ENCODE measurements around the gene NOL4L. TPM values are rescaled to one million over a fixed set of nuclear protein-coding genes. Genes with fewer than 3 reads are reported as not detected.
"Not testable (repeated sequence)": the region's sequence is repeated elsewhere in the genome, so short reads cannot be mapped to it uniquely, and the experiment has no call there.

The NOL4L gene
- polyA plus RNA-seq, 3 donors: 1.1 to 30.9 (median 2.8) TPM

DNA sequence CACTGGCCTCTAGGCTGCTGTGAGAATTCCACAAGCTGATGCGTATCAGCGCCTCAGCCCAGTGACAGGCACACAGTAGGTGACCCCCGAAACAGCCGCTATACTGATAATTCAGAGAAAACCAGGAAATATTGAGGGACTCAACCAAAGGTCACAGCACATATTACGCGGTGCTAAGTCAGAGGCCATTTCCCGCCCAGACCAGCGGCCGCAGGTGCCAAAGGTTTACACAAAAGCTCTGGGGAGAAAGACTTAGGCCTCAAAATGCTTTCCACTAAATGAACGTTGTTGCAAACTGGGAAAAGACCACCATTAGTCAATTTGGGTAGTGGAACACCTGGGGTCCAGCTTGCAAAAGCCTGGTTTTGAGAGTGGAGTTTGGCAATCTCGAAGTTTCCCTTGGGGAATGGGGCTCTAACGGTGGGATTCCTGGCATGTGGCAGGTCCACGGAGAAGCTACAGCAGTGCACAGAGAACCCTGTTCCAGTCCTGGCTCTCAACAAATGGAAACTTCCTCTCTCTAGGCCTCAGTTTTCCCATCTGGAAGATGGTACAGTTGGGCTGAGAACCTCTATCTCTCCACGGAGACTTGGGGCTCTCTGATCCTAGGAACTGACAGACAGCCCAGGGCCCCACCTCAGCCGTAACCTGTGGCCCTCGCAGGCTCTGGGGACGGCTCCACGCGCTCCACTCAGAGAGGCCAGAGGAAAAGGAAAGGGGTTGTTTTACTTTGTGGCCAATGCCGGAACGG lies 4.7 kb downstream of the NOL4L start:
- no peak overlapping the region for H3K27ac ChIP-seq (ENCODE audit: low read depth in 1 of 2, low read length in 2 of 2)
- peaks cover 26% of the 10 kb centered on the region for H3K4me1 Mint-ChIP-seq

DNA sequence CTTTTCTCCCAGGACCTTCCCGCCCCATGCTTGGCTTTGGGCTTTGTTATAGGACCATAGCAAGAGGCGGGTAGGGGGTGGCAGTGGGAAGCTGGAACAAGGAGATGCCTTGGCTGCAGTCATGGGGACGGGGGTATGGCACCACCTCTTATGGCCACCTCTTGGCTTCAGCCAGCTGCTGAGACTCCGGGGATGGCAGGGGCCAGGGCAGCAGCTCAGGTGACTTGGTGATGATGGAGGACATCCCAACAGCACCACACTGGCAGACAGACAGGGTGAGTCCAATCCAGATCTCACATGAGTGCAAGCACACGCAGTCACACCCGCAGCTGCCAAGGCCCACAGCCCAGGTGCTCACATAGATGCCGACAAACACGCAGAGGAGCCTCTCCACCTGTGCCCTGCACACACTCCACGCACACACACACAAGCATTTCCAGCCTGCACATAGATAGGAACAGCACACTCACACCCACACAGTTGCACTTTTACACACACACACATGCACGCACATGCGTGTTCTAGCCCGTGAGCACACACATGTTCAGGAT lies 6.2 kb downstream of the NOL4L start:
- TF ChIP-seq, protein P1, sequence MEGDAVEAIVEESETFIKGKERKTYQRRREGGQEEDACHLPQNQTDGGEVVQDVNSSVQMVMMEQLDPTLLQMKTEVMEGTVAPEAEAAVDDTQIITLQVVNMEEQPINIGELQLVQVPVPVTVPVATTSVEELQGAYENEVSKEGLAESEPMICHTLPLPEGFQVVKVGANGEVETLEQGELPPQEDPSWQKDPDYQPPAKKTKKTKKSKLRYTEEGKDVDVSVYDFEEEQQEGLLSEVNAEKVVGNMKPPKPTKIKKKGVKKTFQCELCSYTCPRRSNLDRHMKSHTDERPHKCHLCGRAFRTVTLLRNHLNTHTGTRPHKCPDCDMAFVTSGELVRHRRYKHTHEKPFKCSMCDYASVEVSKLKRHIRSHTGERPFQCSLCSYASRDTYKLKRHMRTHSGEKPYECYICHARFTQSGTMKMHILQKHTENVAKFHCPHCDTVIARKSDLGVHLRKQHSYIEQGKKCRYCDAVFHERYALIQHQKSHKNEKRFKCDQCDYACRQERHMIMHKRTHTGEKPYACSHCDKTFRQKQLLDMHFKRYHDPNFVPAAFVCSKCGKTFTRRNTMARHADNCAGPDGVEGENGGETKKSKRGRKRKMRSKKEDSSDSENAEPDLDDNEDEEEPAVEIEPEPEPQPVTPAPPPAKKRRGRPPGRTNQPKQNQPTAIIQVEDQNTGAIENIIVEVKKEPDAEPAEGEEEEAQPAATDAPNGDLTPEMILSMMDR (IDR thresholded peaks at IDR 0.05): no peak
- intact Hi-C loops (cut with micrococcal nuclease): loop anchor here in 1 of 2 donors (5.0 kb wide), 1 partner anchor 37 kb away; no protein-coding TSS in a partner anchor
- Mint-ChIP-seq H3K9me3 (no peaks in the 10 kb centered on the region), H3K27ac (no peak overlapping the region), H3K4me1 (peaks cover 26% of the 10 kb centered on the region), H3K36me3 (peaks cover 0 to 4% of the 10 kb centered on the region in 2 donors), H3K4me3 (no peak overlapping the region), H3K27me3 (ENCODE audit: low read depth in 3 of 3) (peaks cover 6 to 10% (median 7%) of the 10 kb centered on the region in 3 donors)
- Histone ChIP-seq H3K4me2 (replicated peaks; ENCODE audit: extremely low read depth, low read length, poor library complexity, severe bottlenecking) (no peak overlapping the region), H4K20me1 (ENCODE audit: insufficient read depth, low read length) (peaks cover 3% of the 10 kb centered on the region), H2AFZ (ENCODE audit: insufficient read depth, low read depth, low read length, poor library complexity, severe bottlenecking) (no peak overlapping the region), H3K9ac (ENCODE audit: insufficient read depth, low read length, poor library complexity, severe bottlenecking) (no peak overlapping the region), H3K36me3 (replicated peaks in 1 of 2; ENCODE audit: control insufficient read depth in 1 of 2, insufficient read depth in 2 of 2, low read length in 2 of 2) (no peaks in the 10 kb centered on the region), H3K79me2 (ENCODE audit: insufficient read depth, low read length) (peaks cover 10% of the 10 kb centered on the region), H3K4me1 (ENCODE audit: control insufficient read depth in 1 of 2, insufficient read depth in 2 of 2, low read length in 2 of 2) (peaks cover 36 to 41% of the 10 kb centered on the region in 2 donors), H3K4me3 (replicated peaks in 1 of 3; ENCODE audit: low read depth in 2 of 3, low read length in 3 of 3) (no peak overlapping the region), H3K27me3 (ENCODE audit: control insufficient read depth in 2 of 2, insufficient read depth in 2 of 2, low read length in 2 of 2) (peaks cover 0 to 6% of the 10 kb centered on the region in 2 donors), H3K27ac (ENCODE audit: low read depth in 1 of 2, low read length in 2 of 2) (no peak overlapping the region), H3K9me3 (replicated peaks in 1 of 2; ENCODE audit: control insufficient read depth in 1 of 2, insufficient read depth in 1 of 2, low read length in 2 of 2) (no peaks in the 10 kb centered on the region)
- 93% methylated on average over 10 of the region's 12 CpGs for WGBS (ENCODE audit: insufficient coverage)
- no peak for DNase-seq

More for the DNA sequence above, 4.7 kb downstream of the NOL4L start:
- Mint-ChIP-seq H3K36me3 (peaks cover 0 to 2% of the 10 kb centered on the region in 2 donors), H3K27me3 (ENCODE audit: low read depth in 3 of 3) (peaks cover 7 to 11% (median 10%) of the 10 kb centered on the region in 3 donors), H3K27ac (peak overlapping the region in 3 of 7 donors; percentile 4 to 30 (median 19)), H3K4me3 (no peak overlapping the region), H3K9me3 (no peaks in the 10 kb centered on the region)
- Histone ChIP-seq H2AFZ (ENCODE audit: insufficient read depth, low read depth, low read length, poor library complexity, severe bottlenecking) (peak overlapping the region; percentile 53), H3K4me3 (replicated peaks in 1 of 3; ENCODE audit: low read depth in 2 of 3, low read length in 3 of 3) (peak overlapping the region in 1 of 3 experiments; percentile 24), H3K9me3 (replicated peaks in 1 of 2; ENCODE audit: control insufficient read depth in 1 of 2, insufficient read depth in 1 of 2, low read length in 2 of 2) (no peaks in the 10 kb centered on the region), H3K36me3 (replicated peaks in 1 of 2; ENCODE audit: control insufficient read depth in 1 of 2, insufficient read depth in 2 of 2, low read length in 2 of 2) (no peaks in the 10 kb centered on the region), H3K27me3 (ENCODE audit: control insufficient read depth in 2 of 2, insufficient read depth in 2 of 2, low read length in 2 of 2) (peaks cover 0 to 6% of the 10 kb centered on the region in 2 donors), H3K9ac (ENCODE audit: insufficient read depth, low read length, poor library complexity, severe bottlenecking) (no peak overlapping the region), H4K20me1 (ENCODE audit: insufficient read depth, low read length) (peaks cover 3% of the 10 kb centered on the region), H3K4me1 (ENCODE audit: control insufficient read depth in 1 of 2, insufficient read depth in 2 of 2, low read length in 2 of 2) (peaks cover 25 to 27% of the 10 kb centered on the region in 2 donors), H3K79me2 (ENCODE audit: insufficient read depth, low read length) (peaks cover 10% of the 10 kb centered on the region), H3K4me2 (replicated peaks; ENCODE audit: extremely low read depth, low read length, poor library complexity, severe bottlenecking) (peak overlapping the region; percentile 43)
- WGBS (ENCODE audit: insufficient coverage): 64% methylated on average over 15 of the region's 21 CpGs
- TF ChIP-seq, protein P1 (IDR thresholded peaks at IDR 0.05): no peak
- intact Hi-C loops (cut with micrococcal nuclease): loop anchor here (5.0 to 10.0 kb wide), 2 partner anchors 43 to 64 kb away; no protein-coding TSS in a partner anchor
- DNase-seq: no peak

DNA sequence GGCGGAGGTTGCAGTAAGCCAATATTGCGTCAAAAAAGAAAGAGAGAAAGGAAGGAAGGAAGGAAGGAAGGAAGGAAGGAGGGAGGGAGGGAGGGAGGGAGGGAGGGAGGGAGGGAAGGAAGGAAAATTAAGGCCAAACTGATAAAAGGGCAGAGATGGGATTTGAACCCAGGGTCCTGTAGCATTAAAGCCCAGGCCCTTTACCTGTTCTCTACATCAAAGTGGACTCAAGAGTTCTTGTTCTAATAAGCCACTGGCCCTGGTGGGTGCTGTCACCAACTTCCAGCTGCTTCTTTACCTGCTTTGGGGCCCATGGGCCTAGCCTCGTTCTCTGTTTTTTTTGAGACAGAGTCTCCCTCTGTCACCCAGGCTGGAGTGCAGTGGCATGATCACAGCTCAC lies 7.1 kb downstream of the NOL4L start:
- H3K9me3 Mint-ChIP-seq; H3K27ac Mint-ChIP-seq; H3K36me3 Mint-ChIP-seq; H3K4me3 Mint-ChIP-seq; H3K4me3 ChIP-seq (replicated peaks in 1 of 3; ENCODE audit: low read depth in 2 of 3, low read length in 3 of 3); H3K27me3 ChIP-seq (ENCODE audit: control insufficient read depth in 2 of 2, insufficient read depth in 2 of 2, low read length in 2 of 2); H3K9me3 ChIP-seq (replicated peaks in 1 of 2; ENCODE audit: control insufficient read depth in 1 of 2, insufficient read depth in 1 of 2, low read length in 2 of 2); DNase-seq; H3K9ac ChIP-seq (ENCODE audit: insufficient read depth, low read length, poor library complexity, severe bottlenecking); H3K27me3 Mint-ChIP-seq (ENCODE audit: low read depth in 3 of 3); H3K36me3 ChIP-seq (replicated peaks in 1 of 2; ENCODE audit: control insufficient read depth in 1 of 2, insufficient read depth in 2 of 2, low read length in 2 of 2); H3K4me2 ChIP-seq (replicated peaks; ENCODE audit: extremely low read depth, low read length, poor library complexity, severe bottlenecking); H2AFZ ChIP-seq (ENCODE audit: insufficient read depth, low read depth, low read length, poor library complexity, severe bottlenecking); H3K27ac ChIP-seq (ENCODE audit: low read depth in 1 of 2, low read length in 2 of 2); H4K20me1 ChIP-seq (ENCODE audit: insufficient read depth, low read length); H3K79me2 ChIP-seq (ENCODE audit: insufficient read depth, low read length): not testable (repeated sequence)
- intact Hi-C loops (cut with micrococcal nuclease): loop anchor here in 1 of 2 donors (5.0 kb wide), 1 partner anchor 36 kb away; no protein-coding TSS in a partner anchor
- peaks cover 26% of the 10 kb centered on the region for H3K4me1 Mint-ChIP-seq
- peaks cover 36 to 42% of the 10 kb centered on the region in 2 donors for H3K4me1 ChIP-seq (ENCODE audit: control insufficient read depth in 1 of 2, insufficient read depth in 2 of 2, low read length in 2 of 2)
- 53% methylated on average over 1 of the region's 3 CpGs for WGBS (ENCODE audit: insufficient coverage)

All from CD14-positive monocyte (primary cell).